PFSK-1 (cell line): Measurements from ENCODE around the gene MAP3K4.

Experiments
- FOXP2 ChIP-seq: optimal IDR thresholded peaks from 2 replicates; pipeline ENCODE3; 2011; ENCODE audit warnings: borderline replicate concordance, control low read depth, inconsistent platforms; ENCODE audit not compliant: insufficient read depth; ENCODE audit errors: extremely low read length, extremely low read depth
- POLR2AphosphoS5 ChIP-seq: IDR thresholded peaks from 2 replicates; pipeline ENCODE4 v1.6.1; 2012; ENCODE audit warnings: low read depth, mild to moderate bottlenecking, control low read depth, low read length, moderate library complexity
- SIN3A ChIP-seq: IDR thresholded peaks from 2 replicates; pipeline ENCODE4 v1.6.1; 2012; ENCODE audit warnings: mild to moderate bottlenecking, low read length, moderate library complexity, borderline replicate concordance; ENCODE audit not compliant: insufficient read depth
- TAF1 ChIP-seq: IDR thresholded peaks from 2 replicates; pipeline ENCODE4 v1.6.1; 2012; ENCODE audit warnings: low read length, control low read depth, borderline replicate concordance; ENCODE audit not compliant: insufficient read depth
- TF ChIP-seq, protein P1 (sequence below), 2 experiments: IDR thresholded peaks; 2 replicates each; pipeline versions ENCODE4 v1.6.1 to v1.8.0; 2011 to 2012; ENCODE audit warnings: low read depth in 2 of 2, low read length in 2 of 2, control low read depth in 1 of 2, inconsistent platforms in 1 of 2, mild to moderate bottlenecking in 1 of 2, moderate library complexity in 1 of 2; ENCODE audit not compliant: insufficient read depth in 1 of 2

DNA sequence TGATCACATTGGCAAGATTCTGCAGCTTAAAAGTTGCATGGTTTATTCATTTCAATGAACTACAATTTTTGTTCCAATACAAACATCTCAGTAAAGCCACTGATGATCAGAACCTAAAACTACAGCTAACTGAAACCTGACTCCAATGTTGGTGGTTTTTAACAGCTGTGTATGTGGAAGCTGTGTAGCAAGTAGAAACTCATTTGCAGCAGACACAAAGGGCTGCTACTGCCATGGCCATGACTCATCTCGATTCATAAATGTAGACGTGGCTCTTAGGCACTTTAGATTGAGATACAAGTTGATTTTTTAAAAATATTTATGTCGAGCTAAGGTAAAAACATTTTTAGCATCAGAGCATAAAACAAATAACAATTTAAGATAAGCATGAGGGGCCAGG, 19.5 kb upstream of the MAP3K4 start:
- TF ChIP-seq TAF1 (no peak), POLR2AphosphoS5 (no peak), SIN3A (no peak), FOXP2 (no peak)
- TF ChIP-seq, protein P1, sequence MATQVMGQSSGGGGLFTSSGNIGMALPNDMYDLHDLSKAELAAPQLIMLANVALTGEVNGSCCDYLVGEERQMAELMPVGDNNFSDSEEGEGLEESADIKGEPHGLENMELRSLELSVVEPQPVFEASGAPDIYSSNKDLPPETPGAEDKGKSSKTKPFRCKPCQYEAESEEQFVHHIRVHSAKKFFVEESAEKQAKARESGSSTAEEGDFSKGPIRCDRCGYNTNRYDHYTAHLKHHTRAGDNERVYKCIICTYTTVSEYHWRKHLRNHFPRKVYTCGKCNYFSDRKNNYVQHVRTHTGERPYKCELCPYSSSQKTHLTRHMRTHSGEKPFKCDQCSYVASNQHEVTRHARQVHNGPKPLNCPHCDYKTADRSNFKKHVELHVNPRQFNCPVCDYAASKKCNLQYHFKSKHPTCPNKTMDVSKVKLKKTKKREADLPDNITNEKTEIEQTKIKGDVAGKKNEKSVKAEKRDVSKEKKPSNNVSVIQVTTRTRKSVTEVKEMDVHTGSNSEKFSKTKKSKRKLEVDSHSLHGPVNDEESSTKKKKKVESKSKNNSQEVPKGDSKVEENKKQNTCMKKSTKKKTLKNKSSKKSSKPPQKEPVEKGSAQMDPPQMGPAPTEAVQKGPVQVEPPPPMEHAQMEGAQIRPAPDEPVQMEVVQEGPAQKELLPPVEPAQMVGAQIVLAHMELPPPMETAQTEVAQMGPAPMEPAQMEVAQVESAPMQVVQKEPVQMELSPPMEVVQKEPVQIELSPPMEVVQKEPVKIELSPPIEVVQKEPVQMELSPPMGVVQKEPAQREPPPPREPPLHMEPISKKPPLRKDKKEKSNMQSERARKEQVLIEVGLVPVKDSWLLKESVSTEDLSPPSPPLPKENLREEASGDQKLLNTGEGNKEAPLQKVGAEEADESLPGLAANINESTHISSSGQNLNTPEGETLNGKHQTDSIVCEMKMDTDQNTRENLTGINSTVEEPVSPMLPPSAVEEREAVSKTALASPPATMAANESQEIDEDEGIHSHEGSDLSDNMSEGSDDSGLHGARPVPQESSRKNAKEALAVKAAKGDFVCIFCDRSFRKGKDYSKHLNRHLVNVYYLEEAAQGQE (IDR thresholded peaks at IDR 0.05; ENCODE audit: insufficient read depth in 1 of 2, low read depth in 2 of 2, low read length in 2 of 2) = no peak
